Measurements from ENCODE around the gene TNFRSF12A.

TNFRSF12A gene

GRCh38 chr16:2979669-2980226 lies 40.4 kb upstream of the TNFRSF12A start:
- peak overlapping the region; percentile 34 for H3K9ac ChIP-seq (ENCODE audit: low read length)

GRCh38 chr16:2980227-2981176 lies 39.7 kb upstream of the TNFRSF12A start, which contains the start of gene PKMYT1:
TSS of gene PKMYT1 (minus strand) at chr16:2980446. CDS start at chr16:2979657, 789 bp downstream.
- peaks cover 6% of the 10 kb centered on the region for H3K27me3 ChIP-seq (ENCODE audit: control insufficient read depth, insufficient read depth, low read length)
- no peaks in the 10 kb centered on the region for H3K9me3 ChIP-seq (ENCODE audit: control insufficient read depth, low read length)
- H3K9ac ChIP-seq (ENCODE audit: low read length) = peak within 1 kb of the TSS; percentile 94
- peak within 1 kb of the TSS; percentile 47 for H3K4me3 ChIP-seq (ENCODE audit: low read length)
- H3K36me3 ChIP-seq (ENCODE audit: control insufficient read depth, insufficient read depth, low read length) = no peaks in the 10 kb centered on the region
- H3K4me1 ChIP-seq (ENCODE audit: control insufficient read depth, insufficient read depth, low read length) = peaks cover 33% of the 10 kb centered on the region

More at GRCh38 chr16:2979669-2980226, 40.4 kb upstream of the TNFRSF12A start:
- H3K9me3 ChIP-seq (ENCODE audit: control insufficient read depth, low read length) = no peaks in the 10 kb centered on the region
- peak overlapping the region; percentile 47 for H3K4me3 ChIP-seq (ENCODE audit: low read length)
- H3K4me1 ChIP-seq (ENCODE audit: control insufficient read depth, insufficient read depth, low read length) = peaks cover 30% of the 10 kb centered on the region
- H3K27me3 ChIP-seq (ENCODE audit: control insufficient read depth, insufficient read depth, low read length) = peaks cover 3% of the 10 kb centered on the region
- no peaks in the 10 kb centered on the region for H3K36me3 ChIP-seq (ENCODE audit: control insufficient read depth, insufficient read depth, low read length)

GRCh38 chr16:2981177-2981898 lies 38.8 kb upstream of the TNFRSF12A start:
- no peaks in the 10 kb centered on the region for H3K36me3 ChIP-seq (ENCODE audit: control insufficient read depth, insufficient read depth, low read length)
- H3K9me3 ChIP-seq (ENCODE audit: control insufficient read depth, low read length) = no peaks in the 10 kb centered on the region
- peaks cover 11% of the 10 kb centered on the region for H3K27me3 ChIP-seq (ENCODE audit: control insufficient read depth, insufficient read depth, low read length)
- H3K4me3 ChIP-seq (ENCODE audit: low read length) = peak overlapping the region; percentile 47
- H3K9ac ChIP-seq (ENCODE audit: low read length) = peak overlapping the region; percentile 94
- peaks cover 35% of the 10 kb centered on the region for H3K4me1 ChIP-seq (ENCODE audit: control insufficient read depth, insufficient read depth, low read length)

- H3K4me1 ChIP-seq (ENCODE audit: control insufficient read depth, insufficient read depth, low read length) = peaks cover 35% of the 10 kb centered on the region
- H3K4me3 ChIP-seq (ENCODE audit: low read length) = no peak overlapping the region
These were observed 38.3 kb upstream of the TNFRSF12A start for GRCh38 chr16:2981899-2982250.

GRCh38 chr16:2982402-2982801 lies 37.8 kb upstream of the TNFRSF12A start:
- Histone ChIP-seq H3K9me3 (ENCODE audit: control insufficient read depth, low read length) (no peaks in the 10 kb centered on the region), H3K4me3 (ENCODE audit: low read length) (no peak overlapping the region), H3K27me3 (ENCODE audit: control insufficient read depth, insufficient read depth, low read length) (peaks cover 12% of the 10 kb centered on the region), H3K9ac (ENCODE audit: low read length) (no peak overlapping the region), H3K36me3 (ENCODE audit: control insufficient read depth, insufficient read depth, low read length) (no peaks in the 10 kb centered on the region), H3K4me1 (ENCODE audit: control insufficient read depth, insufficient read depth, low read length) (peaks cover 32% of the 10 kb centered on the region)

More at GRCh38 chr16:2981899-2982250, 38.3 kb upstream of the TNFRSF12A start:
- Histone ChIP-seq H3K9ac (ENCODE audit: low read length) (no peak overlapping the region), H3K27me3 (ENCODE audit: control insufficient read depth, insufficient read depth, low read length) (peaks cover 12% of the 10 kb centered on the region), H3K36me3 (ENCODE audit: control insufficient read depth, insufficient read depth, low read length) (no peaks in the 10 kb centered on the region), H3K9me3 (ENCODE audit: control insufficient read depth, low read length) (no peaks in the 10 kb centered on the region)

- Histone ChIP-seq H3K36me3 (ENCODE audit: control insufficient read depth, insufficient read depth, low read length) (no peaks in the 10 kb centered on the region), H3K4me1 (ENCODE audit: control insufficient read depth, insufficient read depth, low read length) (peaks cover 23% of the 10 kb centered on the region), H3K9me3 (ENCODE audit: control insufficient read depth, low read length) (no peaks in the 10 kb centered on the region), H3K27me3 (ENCODE audit: control insufficient read depth, insufficient read depth, low read length) (peaks cover 22% of the 10 kb centered on the region), H3K4me3 (ENCODE audit: low read length) (no peak overlapping the region), H3K9ac (ENCODE audit: low read length) (no peak overlapping the region)
These were observed 36.4 kb upstream of the TNFRSF12A start for GRCh38 chr16:2983706-2984136.

- H3K4me1 ChIP-seq (ENCODE audit: control insufficient read depth, insufficient read depth, low read length) = peaks cover 19% of the 10 kb centered on the region
These were observed 34.7 kb upstream of the TNFRSF12A start for GRCh38 chr16:2985462-2985861.

GRCh38 chr16:2985893-2986355 lies 34.2 kb upstream of the TNFRSF12A start:
- Histone ChIP-seq H3K9me3 (ENCODE audit: control insufficient read depth, low read length) (no peaks in the 10 kb centered on the region), H3K27me3 (ENCODE audit: control insufficient read depth, insufficient read depth, low read length) (peaks cover 22% of the 10 kb centered on the region)

More at GRCh38 chr16:2985462-2985861, 34.7 kb upstream of the TNFRSF12A start:
- no peak overlapping the region for H3K4me3 ChIP-seq (ENCODE audit: low read length)
- no peaks in the 10 kb centered on the region for H3K36me3 ChIP-seq (ENCODE audit: control insufficient read depth, insufficient read depth, low read length)
- no peaks in the 10 kb centered on the region for H3K9me3 ChIP-seq (ENCODE audit: control insufficient read depth, low read length)
- H3K27me3 ChIP-seq (ENCODE audit: control insufficient read depth, insufficient read depth, low read length) = peaks cover 22% of the 10 kb centered on the region
- no peak overlapping the region for H3K9ac ChIP-seq (ENCODE audit: low read length)

GRCh38 chr16:2986623-2987188 lies 33.5 kb upstream of the TNFRSF12A start:
- Histone ChIP-seq H3K4me3 (ENCODE audit: low read length) (no peak overlapping the region), H3K4me1 (ENCODE audit: control insufficient read depth, insufficient read depth, low read length) (peaks cover 21% of the 10 kb centered on the region), H3K27me3 (ENCODE audit: control insufficient read depth, insufficient read depth, low read length) (peaks cover 22% of the 10 kb centered on the region), H3K36me3 (ENCODE audit: control insufficient read depth, insufficient read depth, low read length) (no peaks in the 10 kb centered on the region), H3K9me3 (ENCODE audit: control insufficient read depth, low read length) (no peaks in the 10 kb centered on the region), H3K9ac (ENCODE audit: low read length) (no peak overlapping the region)

More at GRCh38 chr16:2985893-2986355, 34.2 kb upstream of the TNFRSF12A start:
- peaks cover 21% of the 10 kb centered on the region for H3K4me1 ChIP-seq (ENCODE audit: control insufficient read depth, insufficient read depth, low read length)
- no peak overlapping the region for H3K9ac ChIP-seq (ENCODE audit: low read length)
- H3K4me3 ChIP-seq (ENCODE audit: low read length) = no peak overlapping the region
- H3K36me3 ChIP-seq (ENCODE audit: control insufficient read depth, insufficient read depth, low read length) = no peaks in the 10 kb centered on the region

- no peaks in the 10 kb centered on the region for H3K9me3 ChIP-seq (ENCODE audit: control insufficient read depth, low read length)
- H3K4me1 ChIP-seq (ENCODE audit: control insufficient read depth, insufficient read depth, low read length) = peaks cover 24% of the 10 kb centered on the region
- H3K9ac ChIP-seq (ENCODE audit: low read length) = no peak overlapping the region
- H3K36me3 ChIP-seq (ENCODE audit: control insufficient read depth, insufficient read depth, low read length) = no peaks in the 10 kb centered on the region
- no peak overlapping the region for H3K4me3 ChIP-seq (ENCODE audit: low read length)
- peaks cover 22% of the 10 kb centered on the region for H3K27me3 ChIP-seq (ENCODE audit: control insufficient read depth, insufficient read depth, low read length)
These were observed 32.9 kb upstream of the TNFRSF12A start for GRCh38 chr16:2987286-2987685.

GRCh38 chr16:2987833-2988232 lies 32.3 kb upstream of the TNFRSF12A start:
- no peaks in the 10 kb centered on the region for H3K9me3 ChIP-seq (ENCODE audit: control insufficient read depth, low read length)
- H3K9ac ChIP-seq (ENCODE audit: low read length) = no peak overlapping the region
- peaks cover 22% of the 10 kb centered on the region for H3K27me3 ChIP-seq (ENCODE audit: control insufficient read depth, insufficient read depth, low read length)
- no peaks in the 10 kb centered on the region for H3K36me3 ChIP-seq (ENCODE audit: control insufficient read depth, insufficient read depth, low read length)
- peaks cover 26% of the 10 kb centered on the region for H3K4me1 ChIP-seq (ENCODE audit: control insufficient read depth, insufficient read depth, low read length)
- no peak overlapping the region for H3K4me3 ChIP-seq (ENCODE audit: low read length)

Data from mucosa of stomach (tissue), 1 donor.